ENCODE results near the gene CD19. TPM values are rescaled to one million over a fixed set of nuclear protein-coding genes. Genes with fewer than 3 reads are reported as not detected.
"Not testable (repeated sequence)": the region's sequence is repeated elsewhere in the genome, so short reads cannot be mapped to it uniquely, and the experiment has no call there.

Gene CD19
- total RNA-seq, 5 donors from 2014 or later (not counting 1 experiment from before 2014, with no cell fraction given) = 0.82 to 11.9 (median 3.5) TPM

- Histone ChIP-seq H3K27ac (ENCODE audit: low read length) (no peak overlapping the region), H3K4me1 (ENCODE audit: control insufficient read depth in 1 of 2, extremely low read depth in 1 of 2, insufficient read depth in 2 of 2, low read length in 2 of 2) (peaks cover 2 to 16% of the 10 kb centered on the region in 2 experiments), H3K9me3 (no peaks in the 10 kb centered on the region), H3K36me3 (ENCODE audit: control insufficient read depth in 2 of 2, extremely low read depth in 1 of 2, insufficient read depth in 1 of 2, low read length in 1 of 2) (peaks cover 0 to 2% of the 10 kb centered on the region in 2 donors), H3K4me3 (ENCODE audit: control insufficient read depth in 1 of 2, extremely low read depth in 1 of 2, low read length in 1 of 2) (no peak overlapping the region), H3K27me3 (replicated peaks in 1 of 2; ENCODE audit: control insufficient read depth in 2 of 2, extremely low read depth in 1 of 2, insufficient read depth in 2 of 2, low read length in 1 of 2) (no peaks in the 10 kb centered on the region)
- no peaks in the 10 kb centered on the region for H3K36me3 Mint-ChIP-seq
- 90% methylated on average over 5 of the region's 14 CpGs for WGBS (ENCODE audit: insufficient coverage)
- ATAC-seq (replicated peaks in 1 of 4) (no peak), DNase-seq (no peak)
- no peak overlapping the region for H3K27ac Mint-ChIP-seq
- no peaks in the 10 kb centered on the region for H3K9me3 Mint-ChIP-seq
- no peaks in the 10 kb centered on the region for H3K27me3 Mint-ChIP-seq
- H3K4me3 Mint-ChIP-seq = no peak overlapping the region
- ChIA-PET CTCF (interaction anchor here in 1 of 2 donors (1.4 kb wide), 1 partner anchor 13 kb away, joined by 5 read pairs; the partner anchor contains the start of gene NFATC2IP), POLR2A (interaction anchor here in 1 of 2 donors (0.6 kb wide), 1 partner anchor 23 kb away, joined by 3 read pairs; no protein-coding TSS in a partner anchor)
- H3K4me1 Mint-ChIP-seq = peaks cover 10 to 24% (median 16%) of the 10 kb centered on the region in 3 donors
These were observed 5.6 kb downstream of the CD19 start for GRCh38 chr16:28937222-28937876.

DNA sequence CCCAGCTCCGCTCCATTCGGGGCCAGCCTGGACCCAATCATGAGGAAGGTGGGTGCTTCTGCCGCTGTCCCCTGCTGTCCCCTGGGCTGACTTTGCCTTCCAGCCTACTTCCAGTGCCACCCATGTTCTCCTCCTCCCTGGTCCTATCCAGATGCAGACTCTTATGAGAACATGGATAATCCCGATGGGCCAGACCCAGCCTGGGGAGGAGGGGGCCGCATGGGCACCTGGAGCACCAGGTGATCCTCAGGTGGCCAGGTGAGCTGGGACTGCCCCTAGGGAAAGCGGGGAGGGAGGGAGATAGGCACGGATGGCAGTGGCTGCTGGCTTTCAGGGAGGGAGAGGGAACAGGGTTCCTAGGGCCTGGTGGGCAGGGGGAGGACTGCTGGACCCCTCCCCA, 7.0 kb downstream of the CD19 start:
- H3K36me3 ChIP-seq (ENCODE audit: control insufficient read depth in 2 of 2, extremely low read depth in 1 of 2, insufficient read depth in 1 of 2, low read length in 1 of 2) = no peaks in the 10 kb centered on the region
- no peak overlapping the region for H3K27ac ChIP-seq (ENCODE audit: low read length)
- no peak overlapping the region for H3K27ac Mint-ChIP-seq
- H3K4me1 ChIP-seq (ENCODE audit: control insufficient read depth in 1 of 2, extremely low read depth in 1 of 2, insufficient read depth in 2 of 2, low read length in 2 of 2) = peaks cover 2 to 16% of the 10 kb centered on the region in 2 experiments
- ATAC-seq (replicated peaks in 1 of 4) = no peak
- POLR2A ChIA-PET = no interaction called here
- H3K27me3 Mint-ChIP-seq = no peaks in the 10 kb centered on the region
- 100% methylated on average over 3 of the region's 7 CpGs for WGBS (ENCODE audit: insufficient coverage)
- DNase-seq = no peak
- H3K9me3 ChIP-seq = no peaks in the 10 kb centered on the region
- CTCF ChIA-PET = interaction anchor here in 1 of 2 donors (1.4 kb wide), 1 partner anchor 10 kb away, joined by 3 read pairs; no protein-coding TSS in a partner anchor
- no peaks in the 10 kb centered on the region for H3K36me3 Mint-ChIP-seq
- H3K9me3 Mint-ChIP-seq = no peaks in the 10 kb centered on the region
- no peak overlapping the region for H3K4me3 ChIP-seq (ENCODE audit: control insufficient read depth in 1 of 2, extremely low read depth in 1 of 2, low read length in 1 of 2)
- no peaks in the 10 kb centered on the region for H3K27me3 ChIP-seq (replicated peaks in 1 of 2; ENCODE audit: control insufficient read depth in 2 of 2, extremely low read depth in 1 of 2, insufficient read depth in 2 of 2, low read length in 1 of 2)
- H3K4me3 Mint-ChIP-seq = no peak overlapping the region
- peaks cover 10 to 22% (median 16%) of the 10 kb centered on the region in 3 donors for H3K4me1 Mint-ChIP-seq

- H3K36me3 Mint-ChIP-seq = not testable (repeated sequence)
- POLR2A ChIA-PET = interaction anchor here in 1 of 2 donors (0.6 kb wide), 1 partner anchor 1711 kb away, joined by 7 read pairs; no protein-coding TSS in a partner anchor
These were observed 8.1 kb downstream of the CD19 start for GRCh38 chr16:28939825-28940224.

DNA sequence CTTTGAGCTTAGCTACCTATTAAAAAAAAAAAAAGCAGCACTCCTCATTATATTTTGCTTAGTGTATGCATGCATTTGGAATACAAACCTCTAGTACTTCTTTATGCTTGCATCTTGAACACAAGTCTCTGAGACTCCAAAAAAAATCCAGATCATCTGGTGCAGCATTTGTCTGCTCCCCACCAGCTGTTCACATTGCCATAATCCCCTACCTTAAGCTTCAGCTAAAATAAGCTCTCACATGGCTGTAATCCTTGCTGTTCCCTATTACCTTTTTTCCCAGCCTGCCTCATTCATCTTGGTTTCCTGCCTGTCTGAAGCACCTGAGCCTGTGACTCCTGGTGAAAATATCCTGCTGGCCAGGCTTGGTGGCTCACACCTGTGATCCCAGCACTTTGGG, 11.5 kb downstream of the CD19 start:
- Mint-ChIP-seq H3K4me1 (peaks cover 7 to 11% (median 9%) of the 10 kb centered on the region in 3 donors), H3K27ac (no peak overlapping the region), H3K36me3 (no peaks in the 10 kb centered on the region), H3K9me3 (no peaks in the 10 kb centered on the region), H3K27me3 (no peaks in the 10 kb centered on the region), H3K4me3 (no peak overlapping the region)
- no peak for ATAC-seq (replicated peaks in 1 of 4)
- Histone ChIP-seq H3K36me3 (ENCODE audit: control insufficient read depth in 2 of 2, extremely low read depth in 1 of 2, insufficient read depth in 1 of 2, low read length in 1 of 2) (no peaks in the 10 kb centered on the region), H3K27ac (ENCODE audit: low read length) (no peak overlapping the region), H3K9me3 (no peaks in the 10 kb centered on the region), H3K27me3 (replicated peaks in 1 of 2; ENCODE audit: control insufficient read depth in 2 of 2, extremely low read depth in 1 of 2, insufficient read depth in 2 of 2, low read length in 1 of 2) (no peaks in the 10 kb centered on the region), H3K4me3 (ENCODE audit: control insufficient read depth in 1 of 2, extremely low read depth in 1 of 2, low read length in 1 of 2) (no peak overlapping the region), H3K4me1 (ENCODE audit: control insufficient read depth in 1 of 2, extremely low read depth in 1 of 2, insufficient read depth in 2 of 2, low read length in 2 of 2) (peaks cover 0 to 10% of the 10 kb centered on the region in 2 experiments)
- no peak for DNase-seq
- POLR2A ChIA-PET = interaction anchor here in 1 of 2 donors (0.6 kb wide), 1 partner anchor 71 kb away, joined by 3 read pairs; no protein-coding TSS in a partner anchor
- CTCF ChIA-PET = interaction anchor here in 1 of 2 donors (2.6 kb wide), 1 partner anchor 69 kb away, joined by 8 read pairs; no protein-coding TSS in a partner anchor

More at GRCh38 chr16:28939825-28940224, 8.1 kb downstream of the CD19 start:
- peaks cover 2 to 16% of the 10 kb centered on the region in 2 experiments for H3K4me1 ChIP-seq (ENCODE audit: control insufficient read depth in 1 of 2, extremely low read depth in 1 of 2, insufficient read depth in 2 of 2, low read length in 2 of 2)
- peaks cover 10 to 21% (median 16%) of the 10 kb centered on the region in 3 donors for H3K4me1 Mint-ChIP-seq
- H3K36me3 ChIP-seq (ENCODE audit: control insufficient read depth in 2 of 2, extremely low read depth in 1 of 2, insufficient read depth in 1 of 2, low read length in 1 of 2); H3K4me3 ChIP-seq (ENCODE audit: control insufficient read depth in 1 of 2, extremely low read depth in 1 of 2, low read length in 1 of 2); H3K4me3 Mint-ChIP-seq; H3K27me3 ChIP-seq (replicated peaks in 1 of 2; ENCODE audit: control insufficient read depth in 2 of 2, extremely low read depth in 1 of 2, insufficient read depth in 2 of 2, low read length in 1 of 2); H3K27ac Mint-ChIP-seq; H3K27ac ChIP-seq (ENCODE audit: low read length); H3K27me3 Mint-ChIP-seq; H3K9me3 ChIP-seq; DNase-seq; ATAC-seq (replicated peaks in 1 of 4); H3K9me3 Mint-ChIP-seq: not testable (repeated sequence)
- WGBS (ENCODE audit: insufficient coverage) = 68% methylated on average over 3 of the region's 7 CpGs
- CTCF ChIA-PET = interaction anchor here in 1 of 2 donors (1.4 kb wide), 1 partner anchor 9 kb away, joined by 3 read pairs; no protein-coding TSS in a partner anchor

GRCh38 chr16:28946681-28947080, 14.9 kb downstream of the CD19 start:
- Mint-ChIP-seq H3K4me3 (no peak overlapping the region), H3K27ac (no peak overlapping the region), H3K36me3 (peaks cover 3% of the 10 kb centered on the region), H3K4me1 (peaks cover 17 to 27% (median 18%) of the 10 kb centered on the region in 3 donors), H3K27me3 (no peaks in the 10 kb centered on the region), H3K9me3 (no peaks in the 10 kb centered on the region)
- ChIA-PET POLR2A (no interaction called here), CTCF (no interaction called here)
- H3K27ac ChIP-seq (ENCODE audit: low read length) = no peak overlapping the region
- H3K36me3 ChIP-seq (ENCODE audit: control insufficient read depth in 2 of 2, extremely low read depth in 1 of 2, insufficient read depth in 1 of 2, low read length in 1 of 2) = no peaks in the 10 kb centered on the region
- ATAC-seq (replicated peaks in 1 of 4) = no peak
- H3K27me3 ChIP-seq (replicated peaks in 1 of 2; ENCODE audit: control insufficient read depth in 2 of 2, extremely low read depth in 1 of 2, insufficient read depth in 2 of 2, low read length in 1 of 2) = no peaks in the 10 kb centered on the region
- peaks cover 1 to 21% of the 10 kb centered on the region in 2 experiments for H3K4me1 ChIP-seq (ENCODE audit: control insufficient read depth in 1 of 2, extremely low read depth in 1 of 2, insufficient read depth in 2 of 2, low read length in 2 of 2)
- no peaks in the 10 kb centered on the region for H3K9me3 ChIP-seq
- WGBS (ENCODE audit: insufficient coverage) = no CpG with 5 or more reads among the region's 4 CpGs
- no peak overlapping the region for H3K4me3 ChIP-seq (ENCODE audit: control insufficient read depth in 1 of 2, extremely low read depth in 1 of 2, low read length in 1 of 2)
- DNase-seq = no peak

DNA sequence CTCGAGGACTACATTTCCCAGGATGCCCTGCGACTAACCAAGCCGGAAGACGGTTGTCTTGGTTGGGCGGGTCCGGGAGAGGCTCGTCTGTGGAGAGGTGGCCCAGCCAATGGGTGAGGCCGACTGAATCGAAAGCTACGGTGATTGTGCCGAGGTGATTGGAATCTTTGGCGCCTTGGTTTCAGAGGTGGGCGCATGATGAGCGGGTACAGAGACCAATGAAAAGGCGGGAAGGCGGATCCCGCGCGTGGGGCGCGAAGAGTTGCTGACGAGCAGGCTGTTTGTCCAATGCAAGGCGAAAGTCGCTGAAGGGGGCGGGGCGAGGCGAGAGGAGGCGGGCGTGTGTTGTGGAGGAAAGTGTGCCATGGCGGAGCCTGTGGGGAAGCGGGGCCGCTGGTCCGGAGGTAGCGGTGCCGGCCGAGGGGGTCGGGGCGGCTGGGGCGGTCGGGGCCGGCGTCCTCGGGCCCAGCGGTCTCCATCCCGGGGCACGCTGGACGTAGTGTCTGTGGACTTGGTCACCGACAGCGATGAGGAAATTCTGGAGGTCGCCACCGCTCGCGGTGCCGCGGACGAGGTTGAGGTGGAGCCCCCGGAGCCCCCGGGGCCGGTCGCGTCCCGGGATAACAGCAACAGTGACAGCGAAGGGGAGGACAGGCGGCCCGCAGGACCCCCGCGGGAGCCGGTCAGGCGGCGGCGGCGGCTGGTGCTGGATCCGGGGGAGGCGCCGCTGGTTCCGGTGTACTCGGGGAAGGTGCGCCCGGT, 19.1 kb downstream of the CD19 start, which contains the start of gene NFATC2IP:
Gene NFATC2IP, plus strand, starts transcription at position 290 of the 762 bp plus-strand sequence. Its CDS starts 75 bp downstream, at position 365.
- H3K4me1 Mint-ChIP-seq = peaks cover 31 to 36% (median 33%) of the 10 kb centered on the region in 3 donors
- ATAC-seq (replicated peaks in 1 of 4) (peak; percentile 93 to 96 (median 94)), DNase-seq (peak; percentile 98 to 100 (median 99))
- Histone ChIP-seq H3K27me3 (replicated peaks in 1 of 2; ENCODE audit: control insufficient read depth in 2 of 2, extremely low read depth in 1 of 2, insufficient read depth in 2 of 2, low read length in 1 of 2) (no peaks in the 10 kb centered on the region), H3K27ac (ENCODE audit: low read length) (peak within 1 kb of the TSS; percentile 47), H3K4me3 (ENCODE audit: control insufficient read depth in 1 of 2, extremely low read depth in 1 of 2, low read length in 1 of 2) (peak within 1 kb of the TSS; percentile 73 to 74), H3K4me1 (ENCODE audit: control insufficient read depth in 1 of 2, extremely low read depth in 1 of 2, insufficient read depth in 2 of 2, low read length in 2 of 2) (peaks cover 10 to 36% of the 10 kb centered on the region in 2 experiments), H3K36me3 (ENCODE audit: control insufficient read depth in 2 of 2, extremely low read depth in 1 of 2, insufficient read depth in 1 of 2, low read length in 1 of 2) (peaks cover 4 to 35% of the 10 kb centered on the region in 2 donors), H3K9me3 (no peaks in the 10 kb centered on the region)
- no peaks in the 10 kb centered on the region for H3K9me3 Mint-ChIP-seq
- H3K4me3 Mint-ChIP-seq = peak within 1 kb of the TSS; percentile 92 to 96 (median 96)
- ChIA-PET POLR2A (interaction anchor here (0.6 to 0.9 kb wide), 4 partner anchors 19 to 649 kb away, joined by 4 to 7 read pairs (median 4); no protein-coding TSS in a partner anchor), CTCF (interaction anchor here in 1 of 2 donors (0.6 to 1.3 kb wide), 7 partner anchors 14 to 840 kb away, joined by 3 to 8 read pairs (median 3); partner anchors contain the start of genes CLN3, KIF22, LAT and TUFM)
- peaks cover 18% of the 10 kb centered on the region for H3K36me3 Mint-ChIP-seq
- WGBS (ENCODE audit: insufficient coverage) = under 1% methylated on average over 78 of the region's 79 CpGs
- no peaks in the 10 kb centered on the region for H3K27me3 Mint-ChIP-seq
- H3K27ac Mint-ChIP-seq = peak within 1 kb of the TSS; percentile 91 to 93
